NK-92 treated with Interleukin-12 subunit alpha and Interleukin-12 subunit beta, amount 100 ng/mL, for 24 hours (cell line): ENCODE data around the gene IGFLR1.
"Not testable (repeated sequence)": the region's sequence is repeated elsewhere in the genome, so short reads cannot be mapped to it uniquely, and the experiment has no call there.

Experiments used
- DNase-seq: peaks from one replicate; lab custom pipeline; 2025; lab: John Stamatoyannopoulos, UW

IGFLR1 gene

DNA sequence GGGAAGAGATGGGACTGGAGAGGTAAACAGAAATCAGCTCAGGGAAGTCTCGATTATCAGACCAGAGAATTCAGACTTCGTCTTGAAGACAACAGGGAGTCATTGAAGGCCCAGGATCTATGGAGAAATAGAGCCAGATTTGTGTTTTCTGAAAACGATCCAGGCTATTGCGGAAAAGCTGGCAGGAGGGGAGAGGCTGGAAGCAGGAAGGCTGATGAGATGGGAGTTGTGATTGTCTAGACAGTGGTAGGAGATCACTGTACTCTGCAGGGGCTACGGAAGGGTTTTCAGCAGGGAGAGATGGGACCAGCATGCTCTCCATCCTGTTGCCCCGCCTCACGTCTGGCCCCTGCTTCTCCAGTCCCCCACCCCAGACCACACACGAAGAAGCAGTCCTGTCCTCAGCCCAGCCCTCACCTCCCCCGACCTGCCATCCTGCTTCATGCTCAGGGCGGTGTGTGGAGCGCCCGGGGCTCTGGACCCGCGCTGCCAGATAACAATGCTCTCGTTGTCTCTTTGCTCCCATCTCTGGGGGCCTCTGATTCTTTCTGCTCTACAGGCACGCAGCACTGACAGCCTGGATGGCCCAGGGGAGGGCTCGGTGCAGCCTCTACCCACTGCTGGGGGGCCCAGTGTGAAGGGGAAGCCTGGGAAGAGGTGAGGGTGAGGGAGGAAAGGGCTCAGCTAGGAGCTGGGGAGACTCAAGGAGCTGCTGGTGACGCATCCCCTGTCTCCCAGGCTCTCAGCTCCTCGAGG lies 35.0 kb upstream of the IGFLR1 start:
- no peak for DNase-seq

DNA sequence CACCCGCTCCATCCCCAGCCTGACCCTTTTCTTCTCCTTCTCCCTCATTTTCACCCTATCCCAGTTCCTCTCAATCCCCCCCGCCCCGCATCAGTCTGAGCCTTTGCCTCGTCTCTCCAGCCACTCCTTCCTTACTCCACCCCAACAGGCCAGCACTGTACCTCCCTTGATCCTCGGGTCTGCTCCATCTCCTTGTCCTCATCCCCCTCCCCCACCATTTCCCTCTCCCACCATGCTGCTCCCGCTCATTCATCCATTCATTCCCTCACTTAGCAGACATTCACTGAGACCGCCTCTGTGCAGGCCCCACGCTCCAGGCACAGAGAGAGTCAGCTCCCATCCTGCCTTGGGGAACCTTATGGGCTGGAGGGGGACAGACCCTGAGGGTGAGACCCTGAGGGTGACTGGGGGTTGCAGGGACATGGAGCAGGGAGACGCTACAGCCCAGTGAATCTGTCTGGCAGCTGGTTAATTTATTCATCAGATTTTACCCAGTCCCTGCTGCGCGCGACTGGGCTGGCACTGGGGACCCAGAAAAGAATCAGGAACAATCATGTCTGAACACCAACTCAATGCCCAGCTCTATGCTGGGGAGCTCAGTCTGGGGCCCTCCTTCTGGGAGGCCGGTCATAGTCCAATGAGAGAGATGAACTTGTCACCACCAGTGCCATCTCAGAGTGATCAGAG lies 34.0 kb upstream of the IGFLR1 start:
- no peak for DNase-seq

DNA sequence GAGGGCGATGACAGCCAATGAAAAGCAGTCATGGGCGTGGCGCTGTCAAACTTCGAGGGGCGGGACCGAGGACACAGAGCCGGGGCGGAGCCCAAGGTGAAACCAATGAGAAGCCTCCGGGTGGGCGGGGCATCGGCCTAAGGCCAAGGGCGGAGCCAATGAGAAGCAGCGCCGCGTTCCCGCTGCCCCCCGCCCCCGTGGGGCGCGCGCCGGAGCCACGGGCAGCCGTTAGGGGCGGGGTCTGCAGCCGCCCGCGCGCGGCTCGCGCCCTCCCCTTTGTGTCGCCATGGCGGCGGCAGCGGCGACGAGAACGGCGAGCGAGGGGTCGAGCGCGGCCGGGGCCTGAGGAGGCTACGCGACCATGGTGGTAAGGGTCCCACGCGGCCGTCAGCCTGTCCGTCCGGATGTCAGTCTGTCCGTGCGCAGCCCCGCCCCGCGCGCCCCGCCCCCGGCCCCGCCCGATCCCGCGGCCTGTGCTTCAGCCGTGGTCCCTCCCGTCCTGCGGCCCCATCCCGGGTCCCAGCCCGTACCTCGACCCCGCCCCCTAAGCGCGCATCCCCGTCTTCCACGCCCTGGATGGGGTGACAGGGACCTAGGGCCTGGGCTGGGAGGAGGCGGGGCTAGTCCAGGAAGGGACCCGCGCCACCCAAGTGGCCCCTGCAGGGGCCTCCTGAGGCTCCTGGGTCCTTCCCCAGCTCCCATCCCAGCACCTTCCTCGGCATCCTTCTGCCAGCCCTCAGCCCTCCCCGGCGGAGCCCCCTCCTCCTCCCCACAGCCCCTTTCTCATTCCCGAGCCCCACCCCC lies 33.2 kb upstream of the IGFLR1 start, which contains the start of gene ARHGAP33:
Gene ARHGAP33 (plus strand): TSS at position 267 of the 804 bp plus-strand sequence. CDS start 95 bp downstream, at position 362.
- peak; percentile 98 for DNase-seq

DNA sequence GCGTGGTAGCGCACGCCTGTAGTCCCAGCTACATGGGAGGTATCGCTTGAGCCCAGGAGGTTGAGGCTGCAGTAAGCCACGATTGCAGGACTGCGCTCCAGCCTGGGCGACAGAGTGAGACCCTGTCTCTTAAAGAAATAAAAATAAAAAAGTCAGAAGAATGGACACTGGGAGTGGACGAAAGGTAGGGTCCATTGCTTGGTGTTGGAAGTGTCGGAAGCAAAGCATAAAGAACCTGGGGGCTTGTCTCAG lies 32.7 kb upstream of the IGFLR1 start:
- no peak for DNase-seq

DNA sequence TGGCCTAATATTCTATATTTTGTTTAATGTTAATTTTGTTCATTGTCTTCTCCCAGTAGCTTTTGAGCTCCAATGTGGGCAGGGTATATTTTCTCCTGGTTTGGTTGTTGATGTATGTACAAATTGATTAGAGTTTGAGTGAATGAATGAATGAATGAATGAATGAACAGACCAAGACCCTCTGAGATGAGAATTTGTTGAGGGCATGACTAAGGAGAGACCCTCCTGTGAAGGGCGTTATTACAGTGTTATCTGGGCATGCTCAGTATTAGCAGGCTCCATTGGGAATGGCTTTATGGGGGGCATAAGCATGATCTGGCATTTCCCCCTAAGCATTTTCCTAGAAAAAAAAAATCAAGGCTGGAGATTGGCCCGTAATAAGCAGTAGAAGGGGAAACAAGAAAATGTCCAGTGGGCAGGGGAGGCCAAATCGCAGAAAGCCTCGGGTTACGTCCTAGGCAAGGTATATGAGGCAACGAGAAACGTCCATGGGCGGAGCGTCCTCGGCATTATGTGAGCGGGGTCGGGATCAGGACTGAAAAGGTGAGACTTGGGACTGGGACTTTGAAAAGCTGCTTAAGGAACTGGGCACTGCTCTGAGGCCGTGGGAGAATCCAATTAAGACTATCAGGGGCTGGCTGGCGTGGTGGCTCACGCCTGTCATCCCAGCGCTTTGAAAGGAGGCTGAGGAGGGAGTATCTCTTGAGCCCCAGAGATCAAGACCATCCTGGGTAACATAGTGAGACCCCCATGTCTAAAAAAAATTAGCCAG lies 32.2 kb upstream of the IGFLR1 start:
- DNase-seq, result no peak

DNA sequence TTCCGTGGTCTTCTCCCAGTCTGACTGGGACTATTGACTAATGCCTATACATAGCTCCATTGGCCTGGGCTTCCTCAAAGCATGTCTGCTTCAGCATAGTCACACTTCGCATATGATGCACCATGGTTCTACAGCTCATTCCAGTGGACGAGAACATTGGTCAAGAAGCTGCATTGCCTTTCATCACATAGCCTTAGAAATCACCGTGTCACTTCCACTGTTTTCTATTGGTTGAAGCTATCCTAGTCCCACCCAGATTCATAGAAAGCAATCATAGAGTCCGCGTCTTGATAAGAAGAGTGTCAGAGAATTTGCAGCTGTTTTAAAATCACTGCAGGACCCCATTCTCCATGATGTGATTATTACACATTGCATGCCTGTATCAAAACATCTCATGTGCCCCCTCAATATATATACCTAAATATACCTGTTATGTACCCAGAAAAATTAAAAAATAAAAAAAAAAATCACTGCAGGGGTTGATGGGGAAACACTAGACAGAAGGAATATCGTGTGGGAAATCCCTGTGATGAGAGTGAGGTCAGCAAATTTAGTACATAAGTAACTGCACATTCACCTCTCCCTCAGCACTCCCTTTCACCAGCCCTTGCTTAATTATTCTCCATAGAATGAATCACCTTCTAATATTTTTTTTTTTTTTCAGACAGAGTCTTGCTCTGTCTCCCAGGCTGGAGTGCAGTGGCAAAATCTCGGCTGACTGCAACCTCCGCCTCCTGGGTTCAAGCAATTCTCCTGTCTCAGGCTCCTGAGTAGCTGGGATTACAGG lies 31.0 kb upstream of the IGFLR1 start:
- DNase-seq, result no peak

DNA sequence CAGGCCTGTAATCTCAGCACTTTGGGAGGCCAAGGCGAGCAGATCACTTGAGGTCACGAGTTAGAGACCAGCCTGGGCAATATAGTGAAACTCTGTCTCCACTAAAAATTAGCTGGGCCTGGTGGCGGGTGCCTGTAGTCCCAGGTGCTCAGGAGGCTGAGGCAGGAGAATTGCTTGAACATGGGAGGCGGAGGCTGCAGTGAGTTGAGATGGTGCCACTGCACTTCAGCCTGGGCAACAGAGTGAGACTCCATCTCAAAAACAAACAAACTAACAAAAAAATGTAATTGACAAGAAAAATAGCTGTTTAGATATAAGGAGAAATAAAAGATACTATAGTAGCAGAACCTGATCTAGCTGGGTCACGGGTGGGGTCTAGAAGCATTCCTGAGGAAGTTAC lies 30.1 kb upstream of the IGFLR1 start:
- DNase-seq, result not testable (repeated sequence)

DNA sequence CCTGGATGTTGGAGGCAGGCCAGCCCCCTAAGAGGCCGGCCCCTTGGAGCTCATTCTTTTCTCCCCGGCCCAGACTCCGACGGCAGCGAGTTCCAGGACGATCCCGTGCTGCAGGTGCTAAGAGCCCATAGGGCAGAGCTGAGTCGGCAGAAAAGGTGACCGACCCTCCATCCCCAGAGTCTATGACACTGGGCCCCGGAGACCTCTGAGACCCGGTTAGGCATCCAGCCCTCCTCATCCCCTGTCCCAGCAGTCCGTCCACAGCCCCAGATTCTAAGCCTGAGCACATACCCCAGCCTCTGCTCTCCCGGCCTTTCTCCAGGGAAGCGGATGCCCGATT lies 25.8 kb upstream of the IGFLR1 start:
- DNase-seq, result no peak

DNA sequence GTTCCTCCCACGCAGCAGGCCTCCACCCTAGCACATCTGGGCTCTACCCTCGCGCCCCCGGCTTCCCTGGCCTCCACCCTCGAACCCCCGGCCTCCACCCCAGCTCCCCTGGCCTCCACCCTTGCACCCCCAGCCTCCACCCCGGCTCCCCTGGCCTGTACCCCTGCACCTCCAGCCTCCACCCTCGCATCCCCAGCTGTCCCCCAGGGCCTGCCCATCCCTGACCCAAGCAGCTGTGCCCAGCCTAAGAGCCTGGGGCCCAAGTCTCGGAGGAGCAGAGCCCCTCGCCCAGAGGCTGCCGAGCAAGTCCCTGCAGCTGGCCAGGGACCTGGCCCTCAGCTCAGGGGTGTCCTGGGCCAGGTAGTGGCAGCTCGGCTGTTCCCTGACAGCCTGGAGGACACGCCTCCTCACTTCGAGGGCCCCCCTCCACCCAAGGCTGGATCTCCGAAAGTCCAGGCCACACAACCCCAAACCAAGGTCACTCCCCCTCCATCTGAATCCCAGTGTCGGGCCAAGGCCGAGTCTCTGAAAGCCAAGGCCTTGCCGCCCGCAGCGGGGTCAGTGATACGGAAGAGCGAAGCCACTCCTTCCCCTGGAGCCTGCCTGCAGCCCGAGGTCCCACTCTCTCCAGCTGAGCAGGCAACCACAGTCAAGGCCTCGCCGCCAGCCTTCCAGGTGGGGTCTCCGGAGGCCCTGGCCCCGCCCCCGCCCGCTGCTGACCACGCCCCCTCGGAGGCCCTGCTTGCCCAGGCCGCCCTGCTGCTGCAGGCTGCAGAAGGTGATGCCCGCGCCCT lies 25.2 kb upstream of the IGFLR1 start:
- no peak for DNase-seq

DNA sequence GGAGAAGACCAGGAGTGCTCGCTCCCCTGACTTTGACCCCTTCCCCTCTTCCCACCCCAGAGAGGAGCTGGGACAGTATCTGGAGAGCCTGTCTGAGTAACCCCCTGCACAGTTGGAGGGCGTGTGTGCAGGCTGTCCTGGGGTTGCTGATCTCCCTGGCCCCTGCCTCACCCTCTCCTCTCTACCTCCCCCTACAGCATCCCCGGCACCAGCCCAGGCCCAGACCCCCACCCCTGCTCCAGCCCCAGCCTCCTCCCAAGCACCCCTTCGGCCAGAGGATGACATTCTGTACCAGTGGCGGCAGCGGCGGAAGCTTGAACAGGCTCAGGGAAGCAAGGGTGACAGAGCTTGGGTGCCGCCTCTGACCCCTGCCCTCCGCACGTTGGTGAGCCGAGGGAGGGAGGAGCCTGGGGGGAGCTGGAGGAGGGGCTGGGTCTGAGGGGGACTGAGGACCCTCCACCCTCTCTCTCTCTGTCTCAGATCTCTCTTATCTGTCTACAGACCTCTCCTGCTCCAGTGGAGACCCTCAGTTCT lies 24.4 kb upstream of the IGFLR1 start:
- DNase-seq, result no peak

DNA sequence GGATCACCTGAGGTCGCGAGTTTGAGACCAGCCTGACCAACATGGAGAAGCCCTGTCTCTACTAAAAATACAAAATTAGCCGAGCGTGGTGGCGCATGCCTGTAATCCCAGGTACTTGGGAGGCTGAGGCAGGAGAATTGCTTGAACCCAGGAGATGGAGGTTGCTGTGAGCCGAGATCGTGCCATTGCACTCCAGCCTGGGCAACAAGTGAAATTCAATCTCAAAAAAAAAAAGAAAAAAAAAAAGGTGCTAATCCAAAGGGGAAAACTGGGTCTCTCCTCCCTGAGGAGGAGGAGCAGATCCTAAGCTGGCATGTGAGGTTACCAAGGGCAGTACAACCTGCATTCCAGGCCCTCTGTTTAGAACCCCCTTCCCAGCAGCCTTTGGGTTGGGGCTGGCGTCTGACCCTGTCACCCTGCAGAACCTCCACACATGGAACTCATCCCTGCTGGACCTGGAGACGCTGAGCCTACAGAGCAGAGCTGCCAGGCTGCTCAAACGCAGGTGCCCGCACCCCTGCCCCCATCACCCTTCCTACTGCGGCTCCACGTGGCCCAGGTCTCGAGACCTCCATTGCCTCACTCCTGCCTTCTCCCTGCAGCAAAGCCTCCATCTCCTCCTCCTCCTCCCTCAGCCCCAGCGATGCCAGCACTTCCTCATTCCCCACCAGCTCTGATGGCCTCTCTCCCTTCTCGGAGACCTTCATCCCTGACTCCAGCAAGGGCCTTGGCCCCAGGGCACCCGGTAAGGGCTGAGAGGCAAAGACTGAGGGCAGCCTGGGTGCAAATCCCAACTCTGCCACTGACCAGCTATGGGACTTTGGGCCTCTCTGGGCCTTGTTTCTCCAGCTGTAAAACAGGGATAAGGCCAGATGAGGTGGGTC lies 22.4 kb upstream of the IGFLR1 start:
- DNase-seq, result no peak

DNA sequence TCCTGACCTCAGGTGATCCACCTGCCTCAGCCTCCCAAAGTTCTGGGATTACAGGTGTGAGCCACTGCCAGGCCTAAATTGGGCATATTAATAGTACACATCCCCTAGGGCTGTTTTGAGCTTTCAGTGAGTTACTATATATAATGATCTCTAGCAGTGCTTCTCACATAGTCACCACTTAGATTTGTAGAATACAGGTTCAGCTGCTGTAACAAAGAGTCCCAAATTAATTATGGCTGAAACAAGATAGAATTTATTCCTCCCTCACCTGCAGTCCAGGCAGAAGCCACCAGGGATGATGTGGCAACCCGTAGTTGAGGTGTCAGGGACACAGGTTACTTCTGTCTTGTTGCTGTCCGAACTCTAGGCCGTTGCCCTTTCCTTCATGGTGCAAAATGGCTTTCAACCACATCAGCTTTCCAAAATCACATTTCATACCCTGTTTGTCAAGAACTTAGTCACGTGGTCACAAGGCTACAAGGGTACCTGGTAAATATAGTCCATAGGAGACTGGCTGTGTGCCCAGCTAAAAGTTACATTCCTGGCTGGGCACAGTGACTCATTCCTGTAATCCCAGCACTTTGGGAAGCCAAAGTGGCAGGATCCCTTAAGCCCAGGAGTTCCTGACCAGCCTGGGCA lies 18.6 kb upstream of the IGFLR1 start:
- no peak for DNase-seq

DNA sequence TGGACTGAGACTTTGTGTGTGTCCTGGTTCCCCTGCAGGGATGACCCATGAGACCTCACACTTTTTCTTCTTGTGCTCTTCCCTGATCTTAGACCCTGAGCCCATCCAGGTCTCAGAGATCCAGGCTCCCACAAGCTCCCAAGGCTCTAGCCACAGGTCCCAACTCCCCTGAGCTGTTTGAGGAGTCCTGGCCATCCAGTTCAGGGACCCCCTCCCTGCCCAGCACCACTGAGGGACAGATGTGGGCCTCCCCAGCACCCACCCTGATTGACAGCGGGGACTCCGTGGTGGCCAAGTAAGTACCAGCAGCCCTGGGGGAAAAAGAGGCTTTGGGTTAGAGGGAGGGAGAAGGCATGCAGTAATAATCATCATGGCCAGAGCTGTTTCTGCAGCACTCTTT lies 17.4 kb upstream of the IGFLR1 start:
- DNase-seq, result no peak

DNA sequence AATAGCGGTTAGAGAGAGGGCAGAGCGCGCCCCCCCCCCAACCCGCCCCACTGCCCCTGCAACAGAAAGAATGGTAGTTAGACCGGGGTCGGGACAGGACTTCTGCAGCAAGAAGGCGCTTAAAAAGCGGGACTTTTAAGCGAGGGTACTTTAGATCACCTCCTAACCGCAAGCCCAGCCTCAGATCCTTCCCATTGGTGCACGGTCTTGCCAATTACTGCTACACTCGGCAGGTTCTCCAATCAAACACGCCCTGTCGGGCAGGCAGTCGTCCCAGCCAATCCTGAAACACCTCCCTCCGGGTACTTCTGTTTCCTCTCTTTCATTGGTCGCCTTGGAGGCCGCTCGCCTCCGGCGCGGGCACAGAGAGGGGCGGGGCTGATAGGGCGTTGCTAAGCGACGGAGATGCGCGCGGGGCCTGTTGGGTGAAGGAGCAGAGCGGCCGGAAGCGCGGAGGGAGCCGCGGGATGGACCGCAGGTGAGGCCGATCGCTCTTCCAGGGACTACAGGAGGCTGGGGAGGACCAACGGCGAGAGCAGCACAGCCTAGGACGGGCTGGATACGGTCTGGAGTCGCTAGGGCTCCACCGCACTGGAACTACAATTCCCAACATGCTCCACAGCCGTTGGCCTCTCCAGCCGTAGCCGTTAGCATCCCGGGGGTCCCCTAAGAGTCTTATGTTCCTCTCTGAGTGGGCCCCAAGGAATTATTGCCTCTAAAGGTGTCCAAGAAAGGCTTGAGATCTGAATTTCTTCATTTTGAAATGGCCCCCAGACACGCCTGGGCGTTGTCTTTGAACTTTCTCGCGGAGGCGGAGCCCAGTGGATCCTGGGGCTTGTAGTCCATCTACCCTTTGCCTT lies 15.7 kb upstream of the IGFLR1 start, which contains the start of gene PROSER3:
Gene PROSER3 (plus strand): TSS at position 428 of the 860 bp plus-strand sequence. CDS start 40 bp downstream, at position 468.
- DNase-seq, result peak; percentile 98

DNA sequence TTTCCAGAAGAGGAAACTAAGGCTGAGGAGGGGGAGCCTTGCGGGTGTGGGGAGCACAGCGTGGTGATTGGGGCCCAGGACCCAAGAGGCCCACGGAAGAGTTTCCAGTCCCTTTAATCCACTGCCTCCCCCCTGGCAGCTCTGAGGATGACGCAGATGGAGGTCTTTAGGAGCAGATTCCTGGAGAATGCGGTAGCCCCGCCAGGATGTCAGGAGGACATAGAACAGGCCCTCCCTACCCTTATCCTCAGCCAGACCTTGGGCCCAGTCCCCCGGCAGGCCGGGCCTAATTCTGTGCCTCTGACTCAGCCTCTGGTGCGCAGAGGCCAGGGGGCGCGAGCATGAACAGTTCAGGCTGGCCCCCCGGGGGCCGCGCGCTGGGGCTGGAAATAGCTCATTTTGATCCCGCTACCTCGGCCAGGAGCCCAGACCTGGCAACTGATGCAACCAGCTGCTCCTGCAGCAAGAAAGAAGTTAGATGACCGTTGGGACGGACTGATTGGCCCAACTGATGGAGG lies 15.0 kb upstream of the IGFLR1 start:
- DNase-seq, result no peak

DNA sequence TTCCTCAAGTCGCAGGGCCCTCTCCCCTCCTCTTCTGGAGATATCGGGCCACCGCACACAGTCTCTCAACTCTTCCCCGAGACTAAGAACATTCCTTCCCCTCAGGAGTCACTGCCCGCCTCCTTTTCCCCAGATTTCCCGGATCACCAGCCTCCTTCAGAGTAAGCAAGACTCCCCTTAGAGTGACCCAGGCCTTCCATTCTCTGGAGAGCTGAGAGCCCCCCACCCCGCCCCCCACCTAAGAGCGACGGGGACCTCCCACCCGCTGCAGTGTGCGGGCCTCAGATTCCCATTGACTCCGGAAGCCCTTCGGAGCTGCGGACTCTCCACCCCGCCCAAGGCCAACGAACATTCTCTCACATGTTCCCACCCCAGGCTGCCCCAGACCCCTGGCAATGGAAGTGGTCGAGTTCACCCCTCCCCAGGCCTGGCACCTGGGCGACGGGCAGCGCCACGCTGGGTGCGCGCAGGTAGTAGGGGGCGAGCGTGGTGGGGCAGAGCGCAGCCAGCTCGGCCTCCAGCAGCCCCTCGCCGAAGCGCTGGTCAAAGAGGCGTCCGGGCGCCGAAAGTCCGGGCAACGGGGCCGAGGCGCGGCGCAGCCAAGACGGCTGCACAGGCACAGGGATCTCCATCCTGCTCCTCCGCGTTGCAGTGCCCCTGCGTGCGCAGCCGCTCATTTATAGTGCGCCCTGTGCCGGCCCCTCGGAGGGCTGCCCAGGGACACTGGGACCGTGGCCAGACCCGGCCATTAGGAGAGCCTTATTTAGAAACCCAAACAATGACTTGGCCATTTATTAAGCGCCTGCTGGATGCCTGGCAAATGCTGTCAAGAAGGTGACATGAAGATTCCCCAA lies 14.4 kb upstream of the IGFLR1 start, which contains the start of gene HSPB6:
Gene HSPB6 (minus strand): TSS at position 653 of the 854 bp plus-strand sequence. CDS start 21 bp downstream, at position 632.
- no peak for DNase-seq
